K562 (cell line): ENCODE results near the gene NFIC. TPM values are rescaled to one million over a fixed set of nuclear protein-coding genes. Genes with fewer than 3 reads are reported as not detected.

Source experiments
- ATF4 ChIP-seq: fragments of 450-650 bp; formaldehyde crosslinking; IDR thresholded peaks from 2 replicates; pipeline ENCODE4 v1.4.0; 2022; ENCODE audit warnings: mild to moderate bottlenecking, moderate library complexity
- HSF4 ChIP-seq: fragments of 250-450 bp; sonication (Bioruptor Pico); IDR thresholded peaks from 2 replicates; pipeline ENCODE4 v2.1.2; 2022; ENCODE audit warnings: mild to moderate bottlenecking, moderate library complexity, borderline replicate concordance
- MGA ChIP-seq: fragments of 450-650 bp; IDR thresholded peaks from 2 replicates; pipeline ENCODE4 v1.6.1; 2016; ENCODE audit warnings: mild to moderate bottlenecking, moderate library complexity
- STAG1 ChIP-seq: sonication (generic); formaldehyde crosslinking; IDR thresholded peaks from 2 replicates; pipeline ENCODE4 v1.5.0; 2020; ENCODE audit warnings: missing genetic modification reagents, borderline replicate concordance
- TSHZ1 ChIP-seq: fragments of 250-450 bp; sonication (Bioruptor Pico); IDR thresholded peaks from 2 replicates; pipeline ENCODE4 v1.4.0; 2020; ENCODE audit warnings: mild to moderate bottlenecking, moderate library complexity
- ZFP1 ChIP-seq: fragments of 450-650 bp; formaldehyde crosslinking; IDR thresholded peaks from 2 replicates; pipeline ENCODE4 v1.4.0; 2020; ENCODE audit warnings: mild to moderate bottlenecking, mixed read lengths
- ZNF263 ChIP-seq: sonication (generic); formaldehyde crosslinking; IDR thresholded peaks from 2 replicates; pipeline ENCODE4 v1.8.0; 2022; ENCODE audit warnings: mild to moderate bottlenecking, missing genetic modification reagents, borderline replicate concordance
- ZNF449 ChIP-seq: fragments of 250-450 bp; sonication (Bioruptor Pico); IDR thresholded peaks from 2 replicates; pipeline ENCODE4 v1.8.0; 2022; ENCODE audit warnings: moderate library complexity, mild to moderate bottlenecking, inconsistent platforms
- polyA plus RNA-seq, 8 experiments: library from polyadenylated mRNA; depleted of rRNA in 4 of 8; stranded (reverse) in 5 of 8; unstranded in 3 of 8; fragments of >200 nt; fragmentation: Nextera tagmentation in 2 of 8; fragmentation: Illumina TruSeq in 1 of 8; extraction: Ambion mirVana in 2 of 8; extraction: Trizol in 1 of 8; gene quantifications; 2 replicates each; pipeline versions ENCODE4 v1.2.1 to v1.2.3, GENCODE V29; 2011 to 2014; ENCODE audit warnings: inconsistent platforms in 1 of 8, missing spikeins in 1 of 8
- total RNA-seq, 7 experiments: library from RNA; depleted of rRNA in 6 of 7; stranded (reverse); fragments of >200 nt in 6 of 7; fragmentation: Illumina TruSeq in 2 of 7; extraction: Trizol in 2 of 7; gene quantifications; 2 replicates each; pipeline versions ENCODE4 v1.2.1 to v1.2.3, GENCODE V29; 2011 to 2021; ENCODE audit warnings: low replicate concordance in 1 of 7

The NFIC gene
- total and polyA plus RNA-seq, 9 of the 15 experiments (the other 6 are each of a cell fraction or from before 2014, with no cell fraction given) = 0.71 to 62.1 (median 6.9) TPM

GRCh38 chr19:3359015-3359918 lies 7.1 kb upstream of the NFIC start (continued):
- TF ChIP-seq ATF4 (CRISPR knock-in tag) = no peak
- TF ChIP-seq TSHZ1 = no peak
- TF ChIP-seq ZNF263 (CRISPR knock-in tag) = no peak
- TF ChIP-seq MGA = peak; percentile 61
- TF ChIP-seq HSF4 (CRISPR knock-in tag) = no peak
- TF ChIP-seq ZNF449 (CRISPR knock-in tag) = no peak
- no peak for TF ChIP-seq STAG1 (CRISPR knock-in tag)
- no peak for TF ChIP-seq ZFP1 (CRISPR knock-in tag)
